Astrocyte (in vitro differentiated cells and primary cell): Measurements from ENCODE around the gene CPPED1. TPM values are rescaled to one million over a fixed set of nuclear protein-coding genes. Genes with fewer than 3 reads are reported as not detected.

Source experiments
- DNase-seq: peaks from one replicate; pipeline ENCODE4 v3.0.0-alpha.2; 2010; ENCODE audit warnings: low read depth
- FAIRE-seq: peaks from 2 replicates; lab custom pipeline; 2011; peaks lifted over from hg19 to GRCh38; lab: Jason Lieb, UNC
- H2AFZ ChIP-seq: 2 replicates; pipeline ENCODE4 v1.6.0; 2012; ENCODE audit warnings: low read depth, low read length, inconsistent platforms
- H3K27ac ChIP-seq: 2 replicates; pipeline ENCODE4 v1.5.1; 2011; ENCODE audit warnings: low read depth, low read length, inconsistent platforms
- H3K27me3 ChIP-seq: 2 replicates; pipeline ENCODE4 v1.6.0; 2011; ENCODE audit warnings: low read length, inconsistent platforms; ENCODE audit not compliant: insufficient read depth
- H3K36me3 ChIP-seq: 2 replicates; pipeline ENCODE4 v1.5.1; 2011; ENCODE audit warnings: low read length, inconsistent platforms; ENCODE audit not compliant: insufficient read depth
- H3K4me1 ChIP-seq: 2 replicates; pipeline ENCODE4 v1.5.1; 2011; ENCODE audit warnings: low read length, inconsistent platforms; ENCODE audit not compliant: insufficient read depth
- H3K4me2 ChIP-seq: 2 replicates; pipeline ENCODE4 v1.6.0; 2012; ENCODE audit warnings: low read length, inconsistent platforms
- H3K4me3 ChIP-seq: 2 replicates; pipeline ENCODE4 v1.5.1; 2011; ENCODE audit warnings: low read depth, mild to moderate bottlenecking, low read length, inconsistent platforms; ENCODE audit not compliant: insufficient read depth
- H3K79me2 ChIP-seq: 2 replicates; pipeline ENCODE4 v1.6.0; 2012; ENCODE audit warnings: mild to moderate bottlenecking, low read length, inconsistent platforms; ENCODE audit not compliant: insufficient read depth
- H3K9ac ChIP-seq: 2 replicates; pipeline ENCODE4 v1.6.0; 2012; ENCODE audit warnings: mild to moderate bottlenecking, low read length, inconsistent platforms
- H3K9me3 ChIP-seq: 2 replicates; pipeline ENCODE4 v1.5.1; 2012; ENCODE audit warnings: low read depth, mild to moderate bottlenecking, low read length, inconsistent platforms; ENCODE audit not compliant: insufficient read depth
- H4K20me1 ChIP-seq: 2 replicates; pipeline ENCODE4 v1.6.0; 2012; ENCODE audit warnings: low read length, inconsistent platforms; ENCODE audit not compliant: insufficient read depth
- H3K27ac Mint-ChIP-seq: one replicate; pipeline ENCODE4 v1.8.0; 2021; ENCODE audit warnings: mild to moderate bottlenecking, mixed read lengths; ENCODE audit not compliant: unreplicated experiment
- H3K27me3 Mint-ChIP-seq: one replicate; pipeline ENCODE4 v1.8.0; 2021; ENCODE audit warnings: low read depth, mixed read lengths; ENCODE audit not compliant: unreplicated experiment
- H3K36me3 Mint-ChIP-seq: one replicate; pipeline ENCODE4 v1.8.0; 2021; ENCODE audit warnings: low read depth, mixed read lengths; ENCODE audit not compliant: unreplicated experiment
- H3K4me1 Mint-ChIP-seq: one replicate; pipeline ENCODE4 v1.8.0; 2021; ENCODE audit warnings: low read depth, mixed read lengths; ENCODE audit not compliant: unreplicated experiment
- H3K4me3 Mint-ChIP-seq: one replicate; pipeline ENCODE4 v1.8.0; 2021; ENCODE audit warnings: mild to moderate bottlenecking, moderate library complexity, mixed read lengths; ENCODE audit not compliant: unreplicated experiment
- H3K9me3 Mint-ChIP-seq: one replicate; pipeline ENCODE4 v1.8.0; 2021; ENCODE audit warnings: mild to moderate bottlenecking, mixed read lengths; ENCODE audit not compliant: unreplicated experiment
- EZH2 ChIP-seq: IDR thresholded peaks from 2 replicates; pipeline ENCODE4 v1.6.1; 2012; ENCODE audit warnings: mild to moderate bottlenecking, low read length, inconsistent platforms; ENCODE audit not compliant: insufficient read depth
- total RNA-seq: library from RNA; stranded (reverse); gene quantifications from 2 replicates; pipeline ENCODE4 v1.2.1, GENCODE V29; 2021
- TF ChIP-seq, protein P1 (sequence below): IDR thresholded peaks from 2 replicates; pipeline ENCODE4 v1.5.1; 2011; ENCODE audit warnings: low read depth, mild to moderate bottlenecking, inconsistent platforms, low read length, moderate library complexity; ENCODE audit not compliant: insufficient read depth

CPPED1 gene
- total RNA-seq, 1 donor from 2014 or later = 28.5 TPM

DNA sequence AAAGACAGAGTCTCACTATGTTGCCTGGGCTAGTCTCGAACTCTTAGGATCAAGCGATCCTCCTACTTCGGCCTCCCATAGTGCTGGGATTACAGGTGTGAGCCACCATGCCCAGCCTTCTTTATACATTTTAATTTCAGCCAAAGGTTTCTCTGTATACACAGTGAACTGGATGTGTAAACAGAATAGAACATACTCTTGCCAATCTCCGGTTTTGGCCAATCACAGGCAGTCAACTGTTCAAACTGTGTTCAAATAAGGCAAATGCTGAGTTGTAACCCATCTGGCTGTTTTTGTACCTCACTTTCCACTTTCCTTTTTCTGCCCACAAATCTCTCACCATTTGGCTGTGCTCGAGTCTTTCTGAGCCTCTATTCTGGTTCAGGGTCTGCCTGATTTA, 108.2 kb downstream of the CPPED1 start:
- no peaks in the 10 kb centered on the region for H3K27me3 ChIP-seq
- no peaks in the 10 kb centered on the region for H3K9me3 ChIP-seq
- H3K4me3 ChIP-seq = no peak overlapping the region
- no peak overlapping the region for H3K27ac Mint-ChIP-seq
- no peak overlapping the region for H3K27ac ChIP-seq
- no peaks in the 10 kb centered on the region for H3K79me2 ChIP-seq
- H3K9ac ChIP-seq = no peak overlapping the region
- H2AFZ ChIP-seq = no peak overlapping the region
- H3K4me1 Mint-ChIP-seq = no peaks in the 10 kb centered on the region
- H3K36me3 Mint-ChIP-seq = peaks cover 10% of the 10 kb centered on the region
- no peaks in the 10 kb centered on the region for H4K20me1 ChIP-seq
- no peak overlapping the region for H3K4me2 ChIP-seq
- TF ChIP-seq, protein P1, sequence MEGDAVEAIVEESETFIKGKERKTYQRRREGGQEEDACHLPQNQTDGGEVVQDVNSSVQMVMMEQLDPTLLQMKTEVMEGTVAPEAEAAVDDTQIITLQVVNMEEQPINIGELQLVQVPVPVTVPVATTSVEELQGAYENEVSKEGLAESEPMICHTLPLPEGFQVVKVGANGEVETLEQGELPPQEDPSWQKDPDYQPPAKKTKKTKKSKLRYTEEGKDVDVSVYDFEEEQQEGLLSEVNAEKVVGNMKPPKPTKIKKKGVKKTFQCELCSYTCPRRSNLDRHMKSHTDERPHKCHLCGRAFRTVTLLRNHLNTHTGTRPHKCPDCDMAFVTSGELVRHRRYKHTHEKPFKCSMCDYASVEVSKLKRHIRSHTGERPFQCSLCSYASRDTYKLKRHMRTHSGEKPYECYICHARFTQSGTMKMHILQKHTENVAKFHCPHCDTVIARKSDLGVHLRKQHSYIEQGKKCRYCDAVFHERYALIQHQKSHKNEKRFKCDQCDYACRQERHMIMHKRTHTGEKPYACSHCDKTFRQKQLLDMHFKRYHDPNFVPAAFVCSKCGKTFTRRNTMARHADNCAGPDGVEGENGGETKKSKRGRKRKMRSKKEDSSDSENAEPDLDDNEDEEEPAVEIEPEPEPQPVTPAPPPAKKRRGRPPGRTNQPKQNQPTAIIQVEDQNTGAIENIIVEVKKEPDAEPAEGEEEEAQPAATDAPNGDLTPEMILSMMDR = no peak
- no peak for TF ChIP-seq EZH2
- FAIRE-seq = no peak
- no peaks in the 10 kb centered on the region for H3K9me3 Mint-ChIP-seq
- no peak for DNase-seq
- H3K36me3 ChIP-seq = no peaks in the 10 kb centered on the region
- no peaks in the 10 kb centered on the region for H3K4me1 ChIP-seq
- no peak overlapping the region for H3K4me3 Mint-ChIP-seq
- H3K27me3 Mint-ChIP-seq = no peaks in the 10 kb centered on the region

DNA sequence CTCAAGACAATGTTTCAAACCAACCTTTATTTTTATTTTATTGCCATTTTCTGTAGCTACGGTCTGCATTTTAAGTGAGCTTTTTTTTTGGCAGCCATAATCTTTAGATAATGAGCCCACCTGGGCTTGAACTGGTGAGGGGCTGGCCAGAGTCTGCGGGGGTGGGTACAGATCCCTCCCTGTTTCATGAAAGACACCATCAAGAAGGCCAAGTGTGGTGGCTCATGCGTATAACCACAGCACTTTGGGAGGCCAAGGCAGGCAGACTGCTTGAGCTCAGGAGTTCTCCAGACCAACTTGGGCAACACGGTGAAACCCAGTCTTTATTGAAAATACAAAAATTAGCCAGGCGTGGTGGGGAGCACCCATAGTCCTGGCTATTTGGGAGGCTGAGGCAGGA, 113.7 kb downstream of the CPPED1 start:
- Histone ChIP-seq H2AFZ (no peak overlapping the region), H3K9me3 (no peaks in the 10 kb centered on the region), H3K4me3 (no peak overlapping the region), H3K36me3 (no peaks in the 10 kb centered on the region), H3K4me1 (no peaks in the 10 kb centered on the region), H3K79me2 (no peaks in the 10 kb centered on the region), H3K27ac (no peak overlapping the region), H3K9ac (no peak overlapping the region), H3K4me2 (no peak overlapping the region), H3K27me3 (no peaks in the 10 kb centered on the region), H4K20me1 (no peaks in the 10 kb centered on the region)
- H3K9me3 Mint-ChIP-seq = no peaks in the 10 kb centered on the region
- TF ChIP-seq, protein P1 = no peak
- no peak for TF ChIP-seq EZH2
- H3K36me3 Mint-ChIP-seq = peaks cover 15% of the 10 kb centered on the region
- no peak overlapping the region for H3K27ac Mint-ChIP-seq
- no peak overlapping the region for H3K4me3 Mint-ChIP-seq
- H3K27me3 Mint-ChIP-seq = no peaks in the 10 kb centered on the region
- FAIRE-seq = no peak
- H3K4me1 Mint-ChIP-seq = peaks cover 2% of the 10 kb centered on the region
- DNase-seq = no peak

DNA sequence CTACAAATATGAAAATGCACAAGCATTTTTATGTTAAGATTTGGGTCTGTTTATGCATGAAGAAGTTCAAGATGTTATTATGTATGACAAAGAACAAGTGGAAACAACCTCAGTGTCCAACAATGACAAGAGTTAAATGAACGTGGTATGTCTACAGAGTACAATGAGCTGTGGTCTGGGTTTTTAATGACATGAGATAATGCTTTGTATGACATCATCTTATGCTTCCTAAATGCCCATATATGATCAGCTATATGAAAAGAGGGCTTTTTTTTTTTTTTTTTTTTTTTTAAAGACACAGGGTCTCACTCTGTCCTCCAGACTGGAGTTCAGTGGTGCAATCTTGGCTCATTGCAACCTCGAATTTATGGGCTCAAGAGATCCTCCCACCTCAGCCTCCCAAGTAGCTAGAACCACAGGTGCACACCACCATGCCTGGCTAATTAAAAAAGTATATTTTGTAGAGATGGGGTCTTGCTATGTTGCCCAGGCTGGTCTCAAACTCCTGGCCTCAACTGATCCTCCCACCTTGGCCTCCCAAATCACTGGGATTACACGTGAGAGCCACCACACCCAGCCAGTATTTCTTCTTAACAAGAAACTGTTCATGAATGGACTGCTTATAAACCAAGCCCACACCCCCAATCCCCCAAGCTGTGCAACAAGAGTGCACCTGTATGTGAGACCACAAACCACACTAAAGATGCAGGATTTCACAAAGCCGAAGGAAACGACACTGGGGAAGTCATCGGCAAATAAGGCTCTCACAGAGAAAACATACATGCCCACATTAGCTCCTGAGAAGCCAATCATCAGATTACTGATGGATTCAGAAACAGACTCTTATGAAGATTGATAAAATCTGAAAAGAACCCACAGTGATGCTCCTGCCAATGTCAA, 114.5 kb downstream of the CPPED1 start:
- no peak overlapping the region for H3K4me2 ChIP-seq
- Mint-ChIP-seq H3K4me1 (peaks cover 2% of the 10 kb centered on the region), H3K4me3 (no peak overlapping the region), H3K36me3 (peaks cover 15% of the 10 kb centered on the region), H3K9me3 (no peaks in the 10 kb centered on the region), H3K27ac (no peak overlapping the region), H3K27me3 (no peaks in the 10 kb centered on the region)
- TF ChIP-seq EZH2 = no peak
- TF ChIP-seq, protein P1 = no peak
- no peaks in the 10 kb centered on the region for H3K4me1 ChIP-seq
- H3K79me2 ChIP-seq = no peaks in the 10 kb centered on the region
- H3K9ac ChIP-seq = no peak overlapping the region
- no peak overlapping the region for H3K4me3 ChIP-seq
- H3K36me3 ChIP-seq = no peaks in the 10 kb centered on the region
- no peaks in the 10 kb centered on the region for H4K20me1 ChIP-seq
- no peak overlapping the region for H2AFZ ChIP-seq
- no peak for DNase-seq
- no peaks in the 10 kb centered on the region for H3K9me3 ChIP-seq
- no peak overlapping the region for H3K27ac ChIP-seq
- no peak for FAIRE-seq
- no peaks in the 10 kb centered on the region for H3K27me3 ChIP-seq
